Right cardiac atrium (tissue), 5 donors: ENCODE data around the gene HLA-DQB2. TPM values are rescaled to one million over a fixed set of nuclear protein-coding genes. Genes with fewer than 3 reads are reported as not detected.

ENCODE experiments used
- ATAC-seq, 2 donors: fragments of 200-7000 bp; cut with Tn5 transposase; one replicate each; pipeline versions ENCODE4 v1.8.0 to v1.9.1; 2020; ENCODE audit warnings: moderate library complexity in 2 of 2, mild to moderate bottlenecking in 1 of 2
- DNase-seq, 3 donors: peaks; one replicate each; pipeline ENCODE4 v3.0.0-alpha.2; 2020
- H3K27ac ChIP-seq: one replicate; pipeline ENCODE4 v1.5.1; 2013; ENCODE audit warnings: mild to moderate bottlenecking, low read length, control low read depth, moderate library complexity
- H3K27me3 ChIP-seq: one replicate; pipeline ENCODE4 v1.6.1; 2013; ENCODE audit not compliant: control insufficient read depth, insufficient read depth
- H3K4me1 ChIP-seq: one replicate; pipeline ENCODE4 v1.6.1; 2013; ENCODE audit warnings: low read length; ENCODE audit not compliant: control insufficient read depth, insufficient read depth
- H3K4me3 ChIP-seq: one replicate; pipeline ENCODE4 v1.5.1; 2013; ENCODE audit warnings: low read length, control low read depth
- H3K9me3 ChIP-seq: one replicate; pipeline ENCODE4 v1.6.1; 2013; ENCODE audit warnings: low read length; ENCODE audit not compliant: control insufficient read depth
- WGBS: extraction: QIAGEN DNeasy Blood & Tissue Kit; methylation state at CpG from one replicate; pipeline ENCODE4 v1.1.7; 2013; 5-methylcytosine and 5-hydroxymethylcytosine counted together
- intact Hi-C, 4 donors: fragments of 100-400 bp; cut with DNase I; formaldehyde crosslinking; loops; one replicate each; pipeline versions ENCODE4 v1.11.0 to v1.14.0; 2022 to 2023
- microRNA-seq, 2 donors: library from miRNA; unstranded; fragments of <30 nt; microRNA quantifications; one replicate each; pipeline ENCODE4 v1.2.0, GENCODE V29; 2020 to 2021
- polyA plus RNA-seq: library from polyadenylated mRNA; stranded (reverse); fragments of 200-250 nt; gene quantifications from one replicate; pipeline ENCODE4 v1.2.3, GENCODE V29; 2013
- total RNA-seq, 4 donors: library from RNA; stranded (reverse); fragmentation: NEBNext Ultra II Directional; extraction: Animal tissue kit (Norgen Biotek cat#: 25700); gene quantifications; one replicate each; pipeline ENCODE4 v1.2.1, GENCODE V29; 2021
- donor health status: healthy with polysubstance abuse.
- donor health status: DM: no; HTN: yes; CAD: no.
- donor health status: DM: no; HTN: no; CAD: no.
- donor health status: DM: no; HTN: yes; CAD: no; lungs with severe emphysema.
- donor health status: DM: yes; HTN: yes; CAD: no.

Gene HLA-DQB2
- total and polyA plus RNA-seq, 5 donors = 0.58 to 2.2 TPM; not detected in 3

- 45% methylated on average over 5 of the region's 5 CpGs for WGBS
- Histone ChIP-seq H3K4me1 (no peaks in the 10 kb centered on the region), H3K27ac (no peak overlapping the region), H3K27me3 (no peaks in the 10 kb centered on the region), H3K9me3 (no peaks in the 10 kb centered on the region), H3K4me3 (no peak overlapping the region)
- DNase-seq (no peak), ATAC-seq (no peak)
- intact Hi-C loops = loop anchor here in 1 of 4 donors (5.0 kb wide), 1 partner anchor 102 kb away; no protein-coding TSS in a partner anchor
These were observed 18.6 kb downstream of the HLA-DQB2 start for GRCh38 chr6:32744776-32745175.

- intact Hi-C loops = no loop called here
- Histone ChIP-seq H3K4me3 (no peak overlapping the region), H3K27me3 (no peaks in the 10 kb centered on the region), H3K27ac (no peak overlapping the region), H3K4me1 (no peaks in the 10 kb centered on the region), H3K9me3 (no peaks in the 10 kb centered on the region)
- 86% methylated on average over 3 of the region's 3 CpGs for WGBS
- no peak for DNase-seq
- no peak for ATAC-seq
These were observed 21.0 kb downstream of the HLA-DQB2 start for GRCh38 chr6:32742374-32742773.

DNA sequence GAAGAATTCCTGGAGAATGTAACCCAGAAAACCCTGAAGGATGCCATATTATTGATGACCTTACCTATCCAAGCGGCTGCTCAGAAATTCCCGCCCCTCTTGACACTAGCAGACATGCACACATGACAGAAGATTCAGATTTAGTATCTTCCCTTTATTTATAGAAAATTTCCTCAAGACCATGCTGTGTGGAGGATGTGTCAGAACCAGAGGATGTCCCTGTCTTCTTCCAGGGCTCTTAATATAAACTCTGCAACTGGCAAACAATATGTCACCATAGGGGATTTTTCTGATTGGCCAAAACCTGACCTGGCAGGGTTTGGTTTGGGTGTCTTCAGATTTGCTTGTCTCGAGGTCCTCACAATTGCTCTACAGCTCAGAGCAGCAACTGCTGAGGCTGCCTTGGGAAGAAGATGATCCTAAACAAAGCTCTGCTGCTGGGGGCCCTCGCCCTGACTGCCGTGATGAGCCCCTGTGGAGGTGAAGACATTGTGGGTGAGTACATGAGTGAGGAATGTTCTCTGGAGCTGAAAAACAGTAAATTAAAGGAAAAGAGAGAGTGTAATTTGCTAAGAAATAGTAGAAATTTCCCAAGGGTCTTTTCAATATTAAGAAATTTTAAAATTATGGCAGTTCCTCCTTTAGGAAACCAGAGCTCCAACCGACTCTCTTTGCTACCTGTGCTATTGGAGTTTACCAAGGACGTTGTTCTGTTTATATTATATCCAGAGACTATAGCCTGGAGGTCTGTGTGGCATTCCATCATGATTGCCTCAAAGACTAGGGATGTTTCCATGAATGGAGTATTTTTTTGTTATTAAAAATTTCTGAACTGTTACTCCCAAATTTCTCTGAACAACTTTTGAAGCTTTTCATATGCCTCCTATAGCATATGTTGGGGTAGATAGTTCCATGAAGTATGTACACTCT lies 22.0 kb downstream of the HLA-DQB2 start, which contains the start of gene HLA-DQA2:
TSS of gene HLA-DQA2 (plus strand) at position 361 of the 930 bp plus-strand sequence. CDS start at position 414, 53 bp downstream.
- WGBS = 73% methylated on average over 7 of the region's 7 CpGs
- DNase-seq (no peak), ATAC-seq (no peak)
- Histone ChIP-seq H3K4me3 (no peak within 1 kb of the TSS), H3K9me3 (no peaks in the 10 kb centered on the region), H3K27ac (no peak within 1 kb of the TSS), H3K27me3 (no peaks in the 10 kb centered on the region), H3K4me1 (no peaks in the 10 kb centered on the region)
- intact Hi-C loops = no loop called here

DNA sequence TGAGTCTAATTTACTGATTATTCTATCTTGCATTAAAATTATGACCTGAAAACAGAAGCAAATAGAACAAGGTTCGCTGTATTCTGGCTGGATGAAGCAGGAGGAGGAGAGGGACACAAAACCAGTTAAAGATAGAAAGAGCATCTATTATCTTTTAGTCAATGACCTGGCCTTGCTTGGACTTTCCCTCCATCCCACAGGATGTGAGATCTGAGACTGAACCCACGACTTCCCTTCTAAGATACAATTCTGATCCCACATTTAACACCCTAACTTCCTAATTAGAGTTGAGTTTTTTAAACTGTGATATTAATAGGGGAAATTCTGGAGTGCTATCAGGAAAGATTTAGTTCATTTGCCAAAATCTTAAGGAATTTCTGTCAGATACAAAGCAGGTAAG lies 25.2 kb downstream of the HLA-DQB2 start:
- Histone ChIP-seq H3K27ac (no peak overlapping the region), H3K27me3 (no peaks in the 10 kb centered on the region), H3K9me3 (no peaks in the 10 kb centered on the region), H3K4me3 (no peak overlapping the region), H3K4me1 (no peaks in the 10 kb centered on the region)
- DNase-seq (no peak), ATAC-seq (no peak)
- intact Hi-C loops = no loop called here
- WGBS = 45% methylated on average over 2 of the region's 2 CpGs

DNA sequence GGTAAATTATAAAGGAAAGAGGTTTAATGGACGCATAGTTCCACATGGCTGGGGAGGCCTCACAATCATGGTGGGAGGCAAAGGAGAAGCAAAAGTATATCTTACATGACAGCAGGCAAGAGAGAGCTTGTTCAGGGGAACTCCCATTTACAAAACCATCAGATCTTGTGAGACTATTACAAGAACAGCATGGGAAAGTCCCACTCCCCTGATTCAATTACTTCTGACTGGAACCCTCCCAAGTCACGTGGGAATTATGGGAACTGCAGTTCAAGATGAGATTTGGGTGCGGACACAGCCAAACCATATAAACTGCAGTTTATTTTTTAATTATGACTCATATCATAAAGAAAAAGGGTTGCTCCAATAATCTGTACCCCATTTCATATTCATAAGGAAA lies 44.5 kb downstream of the HLA-DQB2 start:
- intact Hi-C loops = no loop called here
- Histone ChIP-seq H3K9me3 (no peaks in the 10 kb centered on the region), H3K27ac (no peak overlapping the region), H3K4me1 (no peaks in the 10 kb centered on the region), H3K4me3 (no peak overlapping the region), H3K27me3 (no peaks in the 10 kb centered on the region)
- WGBS = 59% methylated on average over 3 of the region's 3 CpGs
- DNase-seq = no peak
- ATAC-seq = no peak

- Histone ChIP-seq H3K4me1 (no peaks in the 10 kb centered on the region), H3K27me3 (no peaks in the 10 kb centered on the region), H3K9me3 (no peaks in the 10 kb centered on the region), H3K27ac (no peak overlapping the region), H3K4me3 (no peak overlapping the region)
- intact Hi-C loops = no loop called here
- no peak for ATAC-seq
- 90% methylated on average over 3 of the region's 3 CpGs for WGBS
- no peak for DNase-seq
These were observed 46.9 kb downstream of the HLA-DQB2 start for GRCh38 chr6:32716396-32716795.

DNA sequence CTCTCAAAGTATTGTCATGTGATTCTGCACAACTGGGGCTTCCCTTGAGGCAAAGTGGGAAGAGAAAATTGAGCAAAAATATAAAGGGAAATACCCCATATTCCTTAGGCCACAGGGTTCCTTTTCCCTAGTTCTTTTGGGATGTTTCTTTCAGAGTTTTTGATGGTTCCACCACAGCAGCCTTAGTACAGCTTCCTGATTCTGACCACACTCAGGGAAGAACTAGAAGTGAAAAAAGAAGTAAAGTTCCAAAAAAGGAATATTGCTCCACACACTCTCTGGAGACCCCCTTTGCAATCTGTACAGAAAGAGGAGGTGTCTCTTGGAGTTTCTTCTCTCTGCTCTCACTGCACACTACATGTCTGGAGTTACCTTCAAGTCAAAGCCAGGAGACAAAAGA lies 50.1 kb downstream of the HLA-DQB2 start:
- Histone ChIP-seq H3K27ac (no peak overlapping the region), H3K27me3 (no peaks in the 10 kb centered on the region), H3K4me1 (no peaks in the 10 kb centered on the region), H3K4me3 (no peak overlapping the region), H3K9me3 (no peaks in the 10 kb centered on the region)
- DNase-seq (no peak), ATAC-seq (no peak)
- intact Hi-C loops = no loop called here

DNA sequence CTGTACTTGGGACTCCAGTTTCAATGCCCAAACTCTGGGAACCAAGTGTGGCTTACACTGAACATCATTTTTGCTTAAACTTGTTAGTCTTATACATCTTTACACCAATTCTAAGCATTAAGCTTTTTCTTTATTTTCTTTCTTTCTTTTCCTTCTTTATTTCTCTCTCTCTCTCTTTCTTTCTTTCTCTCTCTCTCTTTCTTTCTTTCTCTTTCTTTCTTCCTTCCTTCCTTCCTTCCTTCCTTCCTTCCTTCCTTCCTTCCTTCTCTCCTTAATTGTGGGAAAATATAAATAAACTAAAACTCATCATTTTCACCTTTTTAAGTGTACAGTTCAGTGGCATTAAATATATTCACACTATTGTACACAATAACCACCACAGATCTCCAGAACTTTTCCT lies 53.7 kb downstream of the HLA-DQB2 start:
- intact Hi-C loops = loop anchor here in 1 of 4 donors (10.0 kb wide), 1 partner anchor 295 kb away; no protein-coding TSS in a partner anchor

More for the DNA sequence above, 53.7 kb downstream of the HLA-DQB2 start:
- Histone ChIP-seq H3K4me3 (no peak overlapping the region), H3K27ac (no peak overlapping the region), H3K27me3 (no peaks in the 10 kb centered on the region), H3K9me3 (no peaks in the 10 kb centered on the region), H3K4me1 (no peaks in the 10 kb centered on the region)
- DNase-seq = no peak
- ATAC-seq = no peak

Small RNA genes lying within 50 kb of the gene (microRNA-seq; reads per million reads assigned to microRNA genes)
- 0 reads per million in 2 donors for gene MIR3135B

Other genes starting within 250 kb of the HLA-DQB2 start
- 10 to 100 TPM; 22.9 to 98.5 (median 60.7) TPM for gene HLA-DRB5, start 233.2 kb downstream of the HLA-DQB2 start, total RNA-seq
- gene HLA-DRB5, start 233.2 kb downstream of the HLA-DQB2 start, polyA plus RNA-seq = 0.45 TPM
- gene HLA-DRB1, start 173.7 kb downstream of the HLA-DQB2 start, total RNA-seq = 100 to 1,000 TPM in 2 of 4 donors, 10 to 100 TPM in 2; 33.7 to 153 (median 104) TPM
- gene HLA-DRB1, start 173.7 kb downstream of the HLA-DQB2 start, polyA plus RNA-seq = 30.1 TPM
- 10 to 100 TPM in 2 of 4 donors, 1 to 10 TPM in 2; 6.5 to 18.4 (median 8.9) TPM for gene HLA-DQA1, start 126.1 kb downstream of the HLA-DQB2 start, total RNA-seq
- gene HLA-DQA1, start 126.1 kb downstream of the HLA-DQB2 start, polyA plus RNA-seq = 6.0 TPM
- 10 to 100 TPM in 3 of 4 donors, 1 to 10 TPM in 1; 5.7 to 15.0 (median 14.8) TPM for gene HLA-DQB1, start 96.9 kb downstream of the HLA-DQB2 start, total RNA-seq
- gene HLA-DQB1, start 96.9 kb downstream of the HLA-DQB2 start, polyA plus RNA-seq = 19.8 TPM
- 1 to 10 TPM in 1 of 4 donors, under 1 TPM in 2, not detected in 1; 0.34 to 2.8 (median 0.45) TPM for gene HLA-DQA2, start 22.1 kb downstream of the HLA-DQB2 start, total RNA-seq
- not detected for gene HLA-DQA2, start 22.1 kb downstream of the HLA-DQB2 start, polyA plus RNA-seq
- under 1 TPM in 2 of 4 donors, not detected in 2; 0.20 to 0.22 TPM for gene HLA-DOB, start 53.5 kb upstream of the HLA-DQB2 start, total RNA-seq
- 0.20 TPM for gene HLA-DOB, start 53.5 kb upstream of the HLA-DQB2 start, polyA plus RNA-seq
- gene TAP2, start 75.2 kb upstream of the HLA-DQB2 start, total RNA-seq = 10 to 100 TPM; 17.0 to 23.3 (median 20.4) TPM
- 11.2 TPM for gene TAP2, start 75.2 kb upstream of the HLA-DQB2 start, polyA plus RNA-seq
- 10 to 100 TPM; 14.8 to 28.4 (median 18.8) TPM for gene PSMB8, start 80.5 kb upstream of the HLA-DQB2 start, total RNA-seq
- 23.0 TPM for gene PSMB8, start 80.5 kb upstream of the HLA-DQB2 start, polyA plus RNA-seq
- 10 to 100 TPM; 15.7 to 25.0 (median 18.6) TPM for gene TAP1, start 90.2 kb upstream of the HLA-DQB2 start, total RNA-seq
- 20.1 TPM for gene TAP1, start 90.2 kb upstream of the HLA-DQB2 start, polyA plus RNA-seq
- 10 to 100 TPM in 3 of 4 donors, 1 to 10 TPM in 1; 8.2 to 22.7 (median 14.7) TPM for gene PSMB9, start 90.7 kb upstream of the HLA-DQB2 start, total RNA-seq
- 17.1 TPM for gene PSMB9, start 90.7 kb upstream of the HLA-DQB2 start, polyA plus RNA-seq
- 10 to 100 TPM in 3 of 4 donors, 1 to 10 TPM in 1; 8.5 to 15.7 (median 12.4) TPM for gene HLA-DMB, start 177.5 kb upstream of the HLA-DQB2 start, total RNA-seq
- gene HLA-DMB, start 177.5 kb upstream of the HLA-DQB2 start, polyA plus RNA-seq = 6.0 TPM
- gene HLA-DMA, start 189.6 kb upstream of the HLA-DQB2 start, total RNA-seq = 10 to 100 TPM; 16.2 to 26.6 (median 17.3) TPM
- gene HLA-DMA, start 189.6 kb upstream of the HLA-DQB2 start, polyA plus RNA-seq = 20.9 TPM
- gene BRD2, start 205.1 kb upstream of the HLA-DQB2 start, total RNA-seq = 100 to 1,000 TPM in 1 of 4 donors, 10 to 100 TPM in 3; 82.6 to 100 (median 86.9) TPM
- 73.1 TPM for gene BRD2, start 205.1 kb upstream of the HLA-DQB2 start, polyA plus RNA-seq
- 1 to 10 TPM; 1.3 to 2.3 (median 1.8) TPM for gene HLA-DOA, start 246.1 kb upstream of the HLA-DQB2 start, total RNA-seq
- 1.2 TPM for gene HLA-DOA, start 246.1 kb upstream of the HLA-DQB2 start, polyA plus RNA-seq